Measurements from ENCODE around the gene PDE6D. TPM values are rescaled to one million over a fixed set of nuclear protein-coding genes. Genes with fewer than 3 reads are reported as not detected.

PDE6D gene
- total RNA-seq, 8 experiments from 2014 or later: 24.3 to 53.1 (median 34.8) TPM

- in situ Hi-C loops (cut with MboI; ENCODE audit: low pct_unique_long_range_greater_than_20kb in 2 of 9, low sequenced_read_pairs in 9 of 9, unreplicated experiment in 9 of 9): loop anchor here in 2 of 9 experiments (25.0 kb wide), 2 partner anchors 95 to 195 kb away; no protein-coding TSS in a partner anchor
- peaks cover 5 to 12% of the 10 kb centered on the region in 2 donors for H3K4me1 ChIP-seq (replicated peaks in 1 of 2)
- peak in 1 of 8 experiments; percentile 1 for ATAC-seq (replicated peaks in 6 of 8)
- H3K4me3 ChIP-seq: peak overlapping the region; percentile 47 to 88 (median 53)
- WGBS, 10 experiments: 0 to 40% (median 4%) methylated on average over 4 to 16 of the region's 30 CpGs; no CpG with 5 or more reads in 5 of the 10 experiments
- H3K27ac ChIP-seq: peak overlapping the region; percentile 98 to 100
Observed at GRCh38 chr2:231707625-231707926, 73.5 kb downstream of the PDE6D start.

DNA sequence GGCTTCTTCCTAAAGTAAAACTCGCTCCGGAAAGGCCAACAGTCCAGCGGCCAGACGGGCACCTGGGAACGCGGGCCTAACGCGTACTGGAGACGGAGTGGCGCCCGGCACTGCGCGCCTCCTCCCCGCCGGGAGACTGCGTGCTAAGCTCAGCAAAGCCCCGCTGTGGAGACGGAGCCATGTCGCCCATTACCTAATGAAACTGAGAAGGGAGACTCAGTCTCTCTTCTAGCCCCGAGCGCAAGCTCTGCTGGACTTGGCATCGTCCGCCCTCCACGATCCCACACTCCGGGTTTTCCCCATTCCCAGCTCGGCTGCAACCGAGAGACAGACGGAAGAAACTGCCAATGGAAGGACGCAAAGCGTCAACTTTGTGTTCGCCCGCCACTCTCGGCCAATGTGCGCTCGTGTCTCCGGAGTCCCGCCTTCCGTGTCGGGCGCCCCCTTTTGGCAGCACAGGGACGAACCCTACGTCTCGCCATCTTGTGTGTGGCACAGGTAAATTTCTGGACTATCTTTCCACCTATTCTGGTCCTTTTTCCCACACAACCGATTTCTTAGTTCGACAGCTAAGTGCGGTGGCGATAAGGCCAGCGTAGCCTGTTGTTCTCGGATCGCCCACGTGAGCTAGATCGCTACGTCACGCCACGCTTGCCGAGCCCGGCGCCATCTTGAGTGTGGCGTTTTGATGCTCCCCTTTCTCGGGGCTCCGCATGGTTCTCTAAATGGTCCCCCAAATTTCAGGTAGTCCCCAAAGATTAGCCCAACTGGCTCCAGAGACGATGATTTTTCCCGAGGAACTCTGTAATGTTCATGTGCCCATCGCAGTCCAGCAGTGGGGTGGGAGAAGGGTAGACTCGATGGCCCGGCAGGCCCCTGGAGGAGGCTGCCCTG, 74.1 kb downstream of the PDE6D start:
- Histone ChIP-seq H3K4me1 (replicated peaks in 1 of 2) (peaks cover 5 to 12% of the 10 kb centered on the region in 2 donors), H3K4me3 (peak overlapping the region; percentile 47 to 88 (median 53)), H3K27ac (peak overlapping the region; percentile 98 to 100)
- in situ Hi-C loops (cut with MboI; ENCODE audit: low pct_unique_long_range_greater_than_20kb in 2 of 9, low sequenced_read_pairs in 9 of 9, unreplicated experiment in 9 of 9): loop anchor here in 2 of 9 experiments (25.0 kb wide), 2 partner anchors 95 to 195 kb away; no protein-coding TSS in a partner anchor
- WGBS, 10 experiments: 0 to 3% (median 1%) methylated on average over 1 to 43 of the region's 66 CpGs; no CpG with 5 or more reads in 3 of the 10 experiments
- ATAC-seq (replicated peaks in 6 of 8): peak; percentile 33 to 59 (median 46)

- Histone ChIP-seq H3K4me1 (replicated peaks in 1 of 2) (peaks cover 5 to 6% of the 10 kb centered on the region in 2 donors), H3K4me3 (no peak overlapping the region), H3K27ac (no peak overlapping the region)
- 50 to 100% (median 94%) methylated on average over 1 to 3 of the region's 3 CpGs; no CpG with 5 or more reads in 4 of the 10 experiments for WGBS, 10 experiments
- in situ Hi-C loops (cut with MboI; ENCODE audit: low pct_unique_long_range_greater_than_20kb in 2 of 9, low sequenced_read_pairs in 9 of 9, unreplicated experiment in 9 of 9): loop anchor here in 2 of 9 experiments (25.0 kb wide), 2 partner anchors 92 to 192 kb away; no protein-coding TSS in a partner anchor
- ATAC-seq (replicated peaks in 6 of 8): no peak
Observed at GRCh38 chr2:231704017-231704416, 77.1 kb downstream of the PDE6D start.

DNA sequence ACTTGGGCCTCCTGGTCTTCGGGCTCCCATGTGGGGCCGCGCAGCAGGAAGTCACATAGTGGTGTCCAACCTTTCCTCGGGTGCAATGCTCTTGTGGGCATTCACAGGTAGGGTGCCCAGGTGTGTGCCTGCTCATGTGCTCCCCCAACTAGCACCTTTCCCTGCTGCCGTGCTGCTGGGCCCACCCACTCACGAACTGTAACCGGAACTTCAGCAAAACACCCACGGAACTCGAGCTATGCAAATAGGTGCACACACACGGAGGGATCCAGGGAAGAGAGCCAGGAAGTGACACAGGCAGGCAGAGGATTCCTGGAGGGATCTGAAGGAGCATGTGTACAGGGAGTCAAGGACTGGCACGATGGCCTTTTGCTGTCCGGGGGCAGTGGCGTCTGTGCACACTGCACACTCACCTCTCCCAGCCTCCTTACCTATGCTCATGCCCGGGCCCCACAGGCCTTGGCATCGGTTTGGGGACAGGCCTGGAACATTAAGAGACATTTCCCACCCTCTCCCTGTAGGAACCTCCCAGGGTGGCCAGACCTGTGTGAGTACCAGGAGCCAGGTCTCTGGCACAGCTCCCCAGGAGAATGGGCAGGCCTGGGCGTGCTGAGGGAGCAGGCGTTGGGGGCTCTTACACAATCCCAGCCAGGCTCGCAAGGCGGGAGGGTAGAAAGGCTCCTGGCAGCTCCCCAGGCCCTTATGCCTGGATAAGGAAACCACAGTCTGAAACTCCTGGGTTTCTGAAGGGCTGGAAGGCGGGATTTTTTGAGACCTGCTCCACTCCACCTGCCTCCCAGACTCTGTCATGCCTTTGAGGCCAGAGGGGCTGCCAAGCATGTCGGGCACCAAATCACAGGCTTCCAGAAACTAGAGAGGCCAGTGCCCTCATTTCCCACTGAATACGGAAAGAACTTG, 79.4 kb downstream of the PDE6D start:
- 40 to 75% (median 60%) methylated on average over 1 to 10 of the region's 22 CpGs; no CpG with 5 or more reads in 1 of the 10 experiments for WGBS, 10 experiments
- Histone ChIP-seq H3K27ac (no peak overlapping the region), H3K4me1 (replicated peaks in 1 of 2) (peaks cover 5 to 6% of the 10 kb centered on the region in 2 donors), H3K4me3 (no peak overlapping the region)
- peak in 1 of 8 experiments; percentile 5 for ATAC-seq (replicated peaks in 6 of 8)
- in situ Hi-C loops (cut with MboI; ENCODE audit: low pct_unique_long_range_greater_than_20kb in 2 of 9, low sequenced_read_pairs in 9 of 9, unreplicated experiment in 9 of 9): loop anchor here in 2 of 9 experiments (25.0 kb wide), 2 partner anchors 89 to 189 kb away; no protein-coding TSS in a partner anchor

DNA sequence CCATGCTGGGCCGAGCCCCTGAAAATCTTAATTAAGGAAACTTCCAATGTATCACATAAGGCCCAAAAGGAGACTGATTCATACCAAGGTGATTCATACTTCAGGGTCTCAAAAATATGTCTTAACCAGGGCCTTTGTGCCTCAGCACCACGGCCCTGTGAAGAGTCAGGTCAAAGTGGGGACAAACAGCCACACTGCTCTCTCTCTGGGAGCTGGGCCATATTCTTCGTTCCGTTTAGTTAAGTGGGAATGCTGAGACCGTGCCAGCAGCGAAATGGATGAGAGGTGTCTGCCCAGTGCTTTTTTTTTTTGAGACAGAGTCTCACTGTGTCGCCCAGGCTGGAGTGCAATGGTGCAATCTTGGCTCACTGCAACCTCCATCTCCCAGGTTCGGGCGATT, 82.1 kb downstream of the PDE6D start:
- H3K4me1 ChIP-seq (replicated peaks in 1 of 2): no peaks in the 10 kb centered on the region
- in situ Hi-C loops (cut with MboI; ENCODE audit: low pct_unique_long_range_greater_than_20kb in 2 of 9, low sequenced_read_pairs in 9 of 9, unreplicated experiment in 9 of 9): no loop called here
- no peak overlapping the region for H3K4me3 ChIP-seq
- no peak for ATAC-seq (replicated peaks in 6 of 8)
- 60 to 100% (median 94%) methylated on average over 1 to 8 of the region's 9 CpGs; no CpG with 5 or more reads in 6 of the 10 experiments for WGBS, 10 experiments
- H3K27ac ChIP-seq: no peak overlapping the region

- no peaks in the 10 kb centered on the region for H3K4me1 ChIP-seq (replicated peaks in 1 of 2)
- ATAC-seq (replicated peaks in 6 of 8): peak in 3 of 8 experiments; percentile 57 to 75 (median 61)
- 0 to 80% (median 73%) methylated on average over 1 to 2 of the region's 2 CpGs; no CpG with 5 or more reads in 4 of the 10 experiments for WGBS, 10 experiments
- H3K27ac ChIP-seq: no peak overlapping the region
- in situ Hi-C loops (cut with MboI; ENCODE audit: low pct_unique_long_range_greater_than_20kb in 2 of 9, low sequenced_read_pairs in 9 of 9, unreplicated experiment in 9 of 9): no loop called here
- no peak overlapping the region for H3K4me3 ChIP-seq
Observed at GRCh38 chr2:231696004-231696367, 85.1 kb downstream of the PDE6D start.

DNA sequence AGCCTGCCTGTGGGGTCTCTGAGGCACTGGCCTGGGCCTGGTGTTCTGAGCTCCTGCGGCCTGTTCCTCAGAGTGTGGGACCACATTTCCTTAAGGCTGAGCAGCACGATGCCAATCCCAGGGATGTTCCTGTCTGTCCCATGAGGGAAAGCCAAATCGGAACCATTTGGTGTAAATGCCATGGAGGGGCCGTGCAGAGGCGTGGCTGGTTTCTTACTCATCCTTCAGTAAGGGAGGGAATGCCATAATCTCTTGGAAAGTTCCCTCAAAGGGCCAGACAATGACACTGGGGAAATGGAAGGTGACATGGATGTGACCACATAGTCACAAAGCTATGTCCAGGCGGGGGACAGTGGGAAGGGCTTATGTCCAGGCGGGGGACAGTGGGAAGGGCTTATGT, 87.1 kb downstream of the PDE6D start:
- Histone ChIP-seq H3K27ac (no peak overlapping the region), H3K4me1 (replicated peaks in 1 of 2) (peaks cover 0 to 2% of the 10 kb centered on the region in 2 donors), H3K4me3 (no peak overlapping the region)
- 0 to 90% (median 49%) methylated on average over 1 to 2 of the region's 7 CpGs; no CpG with 5 or more reads in 6 of the 10 experiments for WGBS, 10 experiments
- no peak for ATAC-seq (replicated peaks in 6 of 8)
- in situ Hi-C loops (cut with MboI; ENCODE audit: low pct_unique_long_range_greater_than_20kb in 2 of 9, low sequenced_read_pairs in 9 of 9, unreplicated experiment in 9 of 9): no loop called here

DNA sequence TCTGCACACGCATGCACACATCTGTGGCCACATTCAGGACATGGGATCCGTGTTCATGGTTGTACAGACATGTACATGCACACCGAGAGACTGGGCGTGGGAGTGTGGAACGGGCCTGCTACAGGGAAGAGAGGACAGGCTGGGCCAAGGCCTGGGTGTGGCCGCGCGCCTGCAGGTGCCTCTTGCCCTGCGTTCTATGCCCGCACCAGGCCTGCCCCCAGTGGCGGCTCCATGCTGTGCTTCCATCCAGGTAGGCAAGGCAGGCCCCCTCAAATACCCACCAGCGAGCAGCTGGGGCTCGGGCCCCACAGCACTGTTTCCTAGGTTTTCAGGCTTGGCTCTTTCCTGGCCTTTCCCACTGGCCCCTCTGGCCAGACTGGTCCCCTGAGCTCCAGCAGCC, 88.2 kb downstream of the PDE6D start:
- no peak for ATAC-seq (replicated peaks in 6 of 8)
- WGBS, 10 experiments: 72 to 90% methylated on average over 3 to 11 of the region's 13 CpGs; no CpG with 5 or more reads in 8 of the 10 experiments
- Histone ChIP-seq H3K4me1 (replicated peaks in 1 of 2) (peaks cover 3 to 7% of the 10 kb centered on the region in 2 donors), H3K4me3 (no peak overlapping the region), H3K27ac (no peak overlapping the region)
- in situ Hi-C loops (cut with MboI; ENCODE audit: low pct_unique_long_range_greater_than_20kb in 2 of 9, low sequenced_read_pairs in 9 of 9, unreplicated experiment in 9 of 9): no loop called here

- Histone ChIP-seq H3K4me3 (no peak overlapping the region), H3K4me1 (replicated peaks in 1 of 2) (peaks cover 11 to 16% of the 10 kb centered on the region in 2 donors), H3K27ac (no peak overlapping the region)
- 47 to 100% (median 67%) methylated on average over 1 to 5 of the region's 9 CpGs; no CpG with 5 or more reads in 5 of the 10 experiments for whole genome bisulfite sequencing, 10 experiments
- in situ Hi-C loops (cut with MboI; ENCODE audit: low pct_unique_long_range_greater_than_20kb in 2 of 9, low sequenced_read_pairs in 9 of 9, unreplicated experiment in 9 of 9): no loop called here
- no peak for ATAC-seq (replicated peaks in 6 of 8)
Observed at GRCh38 chr2:231691251-231691772, 89.8 kb downstream of the PDE6D start.

GRCh38 chr2:231689124-231689893, 91.8 kb downstream of the PDE6D start:
- Histone ChIP-seq H3K27ac (no peak overlapping the region), H3K4me3 (no peak overlapping the region), H3K4me1 (replicated peaks in 1 of 2) (peaks cover 11 to 16% of the 10 kb centered on the region in 2 donors)
- 56 to 87% (median 76%) methylated on average over 2 to 7 of the region's 15 CpGs; no CpG with 5 or more reads in 5 of the 10 experiments for WGBS, 10 experiments
- ATAC-seq (replicated peaks in 6 of 8): no peak
- in situ Hi-C loops (cut with MboI; ENCODE audit: low pct_unique_long_range_greater_than_20kb in 2 of 9, low sequenced_read_pairs in 9 of 9, unreplicated experiment in 9 of 9): no loop called here

GRCh38 chr2:231688719-231689118, 92.4 kb downstream of the PDE6D start:
- Histone ChIP-seq H3K4me3 (no peak overlapping the region), H3K27ac (peak overlapping the region; percentile 26 to 43), H3K4me1 (replicated peaks in 1 of 2) (peaks cover 11 to 16% of the 10 kb centered on the region in 2 donors)
- ATAC-seq (replicated peaks in 6 of 8): peak in 2 of 8 experiments; percentile 5 to 24
- WGBS, 10 experiments: 64 to 70% methylated on average over 6 to 9 of the region's 17 CpGs; no CpG with 5 or more reads in 8 of the 10 experiments
- in situ Hi-C loops (cut with MboI; ENCODE audit: low pct_unique_long_range_greater_than_20kb in 2 of 9, low sequenced_read_pairs in 9 of 9, unreplicated experiment in 9 of 9): no loop called here

DNA sequence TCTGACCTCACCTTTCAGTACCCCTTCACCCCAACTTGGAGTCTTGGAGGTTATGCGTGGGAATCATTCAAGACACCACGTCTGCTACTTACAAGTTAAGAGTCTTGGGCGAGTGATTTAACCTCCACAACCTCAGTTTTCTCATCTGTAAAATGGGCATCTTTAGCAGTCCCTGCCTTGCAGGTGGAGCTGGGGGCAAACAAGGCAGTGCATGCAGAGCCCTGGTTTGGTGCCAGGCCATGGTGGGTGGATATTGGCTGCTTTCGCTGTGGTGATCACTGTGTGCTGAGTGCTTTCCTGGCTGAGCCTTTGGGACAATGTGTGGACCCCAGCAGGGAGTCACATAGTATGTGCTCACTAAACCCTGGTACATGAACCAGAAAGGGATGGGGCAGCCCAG, 93.1 kb downstream of the PDE6D start:
- peak overlapping the region in 3 of 5 donors; percentile 25 to 39 (median 32) for H3K4me3 ChIP-seq
- no peak overlapping the region for H3K27ac ChIP-seq
- 92 to 100% (median 96%) methylated on average over 1 to 2 of the region's 4 CpGs; no CpG with 5 or more reads in 6 of the 10 experiments for WGBS, 10 experiments
- H3K4me1 ChIP-seq (replicated peaks in 1 of 2): peaks cover 13 to 17% of the 10 kb centered on the region in 2 donors
- in situ Hi-C loops (cut with MboI; ENCODE audit: low pct_unique_long_range_greater_than_20kb in 2 of 9, low sequenced_read_pairs in 9 of 9, unreplicated experiment in 9 of 9): no loop called here
- no peak for ATAC-seq (replicated peaks in 6 of 8)
